ENCODE measurements around the gene GPX3. TPM values are rescaled to one million over a fixed set of nuclear protein-coding genes. Genes with fewer than 3 reads are reported as not detected.

The GPX3 gene
- total RNA-seq, 1 donor from 2014 or later, result 855 TPM

- H3K9me3 ChIP-seq, result no peaks in the 10 kb centered on the region
- DNase-seq (no peak), ATAC-seq (no peak)
- no peak overlapping the region for H3K4me3 ChIP-seq
- no peak for TF ChIP-seq CTCF (IDR thresholded peaks at IDR 0.05)
- H3K36me3 ChIP-seq, result no peaks in the 10 kb centered on the region
- H3K27ac ChIP-seq, result peak overlapping the region; percentile 83
- H3K4me1 ChIP-seq, result peaks cover 51% of the 10 kb centered on the region
- H3K27me3 ChIP-seq (ENCODE audit: low read depth), result no peaks in the 10 kb centered on the region
- intact Hi-C loops (cut with DNase I), result no loop called here
Measured at GRCh38 chr5:151002681-151003502, 17.5 kb upstream of the GPX3 start.

- Histone ChIP-seq H3K4me3 (no peak overlapping the region), H3K9me3 (no peaks in the 10 kb centered on the region), H3K36me3 (no peaks in the 10 kb centered on the region), H3K27me3 (ENCODE audit: low read depth) (no peaks in the 10 kb centered on the region), H3K27ac (peak overlapping the region; percentile 83), H3K4me1 (peaks cover 57% of the 10 kb centered on the region)
- intact Hi-C loops (cut with DNase I), result no loop called here
- no peak for DNase-seq
- TF ChIP-seq CTCF (IDR thresholded peaks at IDR 0.05), result no peak
- ATAC-seq, result no peak
Measured at GRCh38 chr5:151003503-151003860, 16.9 kb upstream of the GPX3 start.

GRCh38 chr5:151004499-151004898 lies 15.9 kb upstream of the GPX3 start:
- intact Hi-C loops (cut with DNase I), result no loop called here
- Histone ChIP-seq H3K36me3 (no peaks in the 10 kb centered on the region), H3K9me3 (no peaks in the 10 kb centered on the region), H3K27ac (peak overlapping the region; percentile 83), H3K4me1 (peaks cover 60% of the 10 kb centered on the region), H3K27me3 (ENCODE audit: low read depth) (no peaks in the 10 kb centered on the region), H3K4me3 (no peak overlapping the region)
- DNase-seq (no peak), ATAC-seq (no peak)
- TF ChIP-seq CTCF (IDR thresholded peaks at IDR 0.05), result no peak

- no peaks in the 10 kb centered on the region for H3K27me3 ChIP-seq (ENCODE audit: low read depth)
- DNase-seq (no peak), ATAC-seq (peak; percentile 28 to 32)
- H3K9me3 ChIP-seq, result no peaks in the 10 kb centered on the region
- H3K4me3 ChIP-seq, result peak overlapping the region; percentile 15
- intact Hi-C loops (cut with DNase I), result no loop called here
- H3K4me1 ChIP-seq, result peaks cover 60% of the 10 kb centered on the region
- TF ChIP-seq CTCF (IDR thresholded peaks at IDR 0.05), result no peak
- H3K36me3 ChIP-seq, result no peaks in the 10 kb centered on the region
- H3K27ac ChIP-seq, result peak overlapping the region; percentile 83
Measured at GRCh38 chr5:151005187-151005949, 15.0 kb upstream of the GPX3 start.

- Histone ChIP-seq H3K36me3 (no peaks in the 10 kb centered on the region), H3K9me3 (no peaks in the 10 kb centered on the region), H3K27me3 (ENCODE audit: low read depth) (no peaks in the 10 kb centered on the region), H3K4me3 (peak overlapping the region; percentile 15), H3K27ac (peak overlapping the region; percentile 83), H3K4me1 (peaks cover 60% of the 10 kb centered on the region)
- DNase-seq, result peak; percentile 74
- peak; percentile 67 to 84 for ATAC-seq
- TF ChIP-seq CTCF (IDR thresholded peaks at IDR 0.05), result no peak
- intact Hi-C loops (cut with DNase I), result no loop called here
Measured at GRCh38 chr5:151005950-151006576, 14.3 kb upstream of the GPX3 start.
